CD4-positive, CD25-positive, alpha-beta regulatory T cell (primary cell): Measurements from ENCODE around the gene OLFML2A. TPM values are rescaled to one million over a fixed set of nuclear protein-coding genes. Genes with fewer than 3 reads are reported as not detected.
"Not testable (repeated sequence)": the region's sequence is repeated elsewhere in the genome, so short reads cannot be mapped to it uniquely, and the experiment has no call there.

Experiments used
- ATAC-seq, 2 donors: fragments of 150-1000 bp; cut with Tn5 transposase; one replicate each; pipeline ENCODE4 v1.10.0; 2021; ENCODE audit warnings: low read depth in 2 of 2, moderate number of reproducible peaks in 2 of 2, moderate library complexity in 1 of 2
- DNase-seq, 3 donors: peaks; one replicate each; pipeline versions ENCODE4 v3.0.0 to v3.0.0-alpha.2; 2012 to 2022; ENCODE audit warnings: mixed read lengths in 1 of 3
- H3K27ac ChIP-seq: one replicate; pipeline ENCODE4 v1.7.0; 2013; ENCODE audit warnings: mild to moderate bottlenecking, low read length; ENCODE audit not compliant: insufficient read depth, poor library complexity, severe bottlenecking
- H3K27me3 ChIP-seq: one replicate; pipeline ENCODE4 v1.7.0; 2013; ENCODE audit warnings: low read length; ENCODE audit not compliant: control insufficient read depth, insufficient read depth
- H3K36me3 ChIP-seq: one replicate; pipeline ENCODE4 v1.7.0; 2013; ENCODE audit warnings: mild to moderate bottlenecking, low read length, moderate library complexity; ENCODE audit not compliant: control insufficient read depth, insufficient read depth
- H3K4me1 ChIP-seq: 2 replicates; pipeline ENCODE4 v1.7.0; 2013; ENCODE audit warnings: mild to moderate bottlenecking, low read length; ENCODE audit not compliant: insufficient read depth, control insufficient read depth, poor library complexity, severe bottlenecking
- H3K4me3 ChIP-seq: one replicate; pipeline ENCODE4 v1.7.0; 2013; ENCODE audit warnings: low read depth, mild to moderate bottlenecking, low read length, moderate library complexity
- H3K9me3 ChIP-seq, 2 experiments: 1 replicate in 1 of 2; 2 replicates in 1 of 2; pipeline ENCODE4 v1.7.0; 2013; ENCODE audit warnings: low read length in 2 of 2, mild to moderate bottlenecking in 1 of 2, moderate library complexity in 1 of 2; ENCODE audit not compliant: control insufficient read depth in 2 of 2
- H3K27ac Mint-ChIP-seq, 3 donors: one replicate each; pipeline ENCODE4 v1.8.0; 2020 to 2022; ENCODE audit warnings: mild to moderate bottlenecking in 3 of 3, mixed read lengths in 3 of 3, moderate library complexity in 2 of 3
- H3K27me3 Mint-ChIP-seq: one replicate; pipeline ENCODE4 v1.8.0; 2022; ENCODE audit warnings: mild to moderate bottlenecking, mixed read lengths
- H3K36me3 Mint-ChIP-seq: one replicate; pipeline ENCODE4 v1.8.0; 2020; ENCODE audit warnings: mixed read lengths
- H3K4me1 Mint-ChIP-seq, 4 donors: one replicate each; pipeline ENCODE4 v1.8.0; 2020 to 2022; ENCODE audit warnings: mixed read lengths in 4 of 4, mild to moderate bottlenecking in 1 of 4
- H3K4me3 Mint-ChIP-seq, 4 donors: one replicate each; pipeline ENCODE4 v1.8.0; 2020 to 2022; ENCODE audit warnings: mild to moderate bottlenecking in 4 of 4, mixed read lengths in 4 of 4, moderate library complexity in 3 of 4
- H3K9me3 Mint-ChIP-seq, 7 donors: one replicate each; pipeline ENCODE4 v1.8.0; 2020 to 2022; ENCODE audit warnings: mixed read lengths in 7 of 7, mild to moderate bottlenecking in 3 of 7, moderate library complexity in 2 of 7
- polyA plus RNA-seq, 4 donors: library from polyadenylated mRNA; unstranded; fragments of 300-500 nt; fragmentation: Illumina TruSeq; gene quantifications; one replicate each; pipeline ENCODE4 v1.2.3, GENCODE V29; 2021
- total RNA-seq: library from RNA; stranded (reverse); gene quantifications from one replicate; pipeline ENCODE4 v1.2.3, GENCODE V29; 2022

OLFML2A gene
- total and polyA plus RNA-seq, 5 donors from 2014 or later: not detected

GRCh38 chr9:124771867-124772679, 4.9 kb upstream of the OLFML2A start:
- Histone ChIP-seq H3K4me3 (peak overlapping the region; percentile 81), H3K27me3 (peaks cover 34% of the 10 kb centered on the region), H3K9me3 (no peaks in the 10 kb centered on the region), H3K36me3 (no peaks in the 10 kb centered on the region), H3K4me1 (peaks cover 39% of the 10 kb centered on the region), H3K27ac (no peak overlapping the region)
- H3K4me1 Mint-ChIP-seq: peaks cover 5 to 56% (median 36%) of the 10 kb centered on the region in 4 donors
- H3K9me3 Mint-ChIP-seq: no peaks in the 10 kb centered on the region
- DNase-seq (peak in 2 of 3 donors; percentile 17 to 34), ATAC-seq (no peak)
- peaks cover 67% of the 10 kb centered on the region for H3K27me3 Mint-ChIP-seq
- H3K36me3 Mint-ChIP-seq: no peaks in the 10 kb centered on the region
- H3K4me3 Mint-ChIP-seq: peak overlapping the region; percentile 88 to 96 (median 95)
- H3K27ac Mint-ChIP-seq: peak overlapping the region in 2 of 3 donors; percentile 74 to 86

- H3K4me1 Mint-ChIP-seq: peaks cover 5 to 61% (median 37%) of the 10 kb centered on the region in 4 donors
- H3K4me1 ChIP-seq: peaks cover 39% of the 10 kb centered on the region
- not testable (repeated sequence) for H3K36me3 Mint-ChIP-seq
These were observed 4.1 kb upstream of the OLFML2A start for GRCh38 chr9:124772877-124773276.

GRCh38 chr9:124773473-124774128, 3.3 kb upstream of the OLFML2A start:
- Mint-ChIP-seq H3K36me3 (no peaks in the 10 kb centered on the region), H3K9me3 (no peaks in the 10 kb centered on the region), H3K27me3 (peaks cover 56% of the 10 kb centered on the region), H3K27ac (no peak overlapping the region), H3K4me3 (peak overlapping the region; percentile 47 to 96 (median 72)), H3K4me1 (peaks cover 5 to 61% (median 38%) of the 10 kb centered on the region in 4 donors)
- peaks cover 20% of the 10 kb centered on the region for H3K27me3 ChIP-seq
- H3K36me3 ChIP-seq: no peaks in the 10 kb centered on the region
- H3K4me3 ChIP-seq: no peak overlapping the region
- no peak overlapping the region for H3K27ac ChIP-seq
- H3K9me3 ChIP-seq: no peaks in the 10 kb centered on the region
- peaks cover 39% of the 10 kb centered on the region for H3K4me1 ChIP-seq
- ATAC-seq (no peak), DNase-seq (peak in 1 of 3 donors; percentile 70)

More at GRCh38 chr9:124772877-124773276, 4.1 kb upstream of the OLFML2A start:
- DNase-seq, ATAC-seq, H3K27ac Mint-ChIP-seq, H3K27ac ChIP-seq, H3K9me3 Mint-ChIP-seq, H3K36me3 ChIP-seq, H3K9me3 ChIP-seq, H3K4me3 ChIP-seq: not testable (repeated sequence)
- Mint-ChIP-seq H3K4me3 (peak overlapping the region; percentile 88 to 96 (median 95)), H3K27me3 (peaks cover 59% of the 10 kb centered on the region)
- peaks cover 27% of the 10 kb centered on the region for H3K27me3 ChIP-seq

- Mint-ChIP-seq H3K4me1 (peaks cover 5 to 60% (median 34%) of the 10 kb centered on the region in 4 donors), H3K27ac (peak overlapping the region in 1 of 3 donors; percentile 75), H3K4me3 (peak overlapping the region; percentile 58 to 96 (median 69)), H3K27me3 (peaks cover 56% of the 10 kb centered on the region), H3K36me3 (no peaks in the 10 kb centered on the region), H3K9me3 (no peaks in the 10 kb centered on the region)
- Histone ChIP-seq H3K4me3 (no peak overlapping the region), H3K4me1 (peaks cover 37% of the 10 kb centered on the region), H3K36me3 (no peaks in the 10 kb centered on the region), H3K27ac (no peak overlapping the region), H3K27me3 (peaks cover 13% of the 10 kb centered on the region), H3K9me3 (no peaks in the 10 kb centered on the region)
- peak in 1 of 2 donors; percentile 23 for ATAC-seq
- peak; percentile 67 to 86 (median 76) for DNase-seq
These were observed 2.6 kb upstream of the OLFML2A start for GRCh38 chr9:124774129-124774978.

- Mint-ChIP-seq H3K4me1 (peaks cover under 1 to 45% (median 24%) of the 10 kb centered on the region in 4 donors), H3K27me3 (peaks cover 40% of the 10 kb centered on the region), H3K4me3 (peak overlapping the region in 2 of 4 donors; percentile 56 to 74), H3K36me3 (no peaks in the 10 kb centered on the region), H3K27ac (no peak overlapping the region), H3K9me3 (no peaks in the 10 kb centered on the region)
- DNase-seq: no peak
- Histone ChIP-seq H3K9me3 (no peaks in the 10 kb centered on the region), H3K27me3 (peaks cover 10% of the 10 kb centered on the region), H3K27ac (no peak overlapping the region), H3K36me3 (no peaks in the 10 kb centered on the region), H3K4me3 (no peak overlapping the region), H3K4me1 (peaks cover 15% of the 10 kb centered on the region)
- ATAC-seq: no peak
These were observed 347 bp upstream of the OLFML2A start for GRCh38 chr9:124776618-124776953.

- peaks cover 10% of the 10 kb centered on the region for H3K27me3 ChIP-seq
- no peaks in the 10 kb centered on the region for H3K36me3 Mint-ChIP-seq
- no peaks in the 10 kb centered on the region for H3K9me3 Mint-ChIP-seq
- no peak overlapping the region for H3K27ac Mint-ChIP-seq
- H3K36me3 ChIP-seq: no peaks in the 10 kb centered on the region
- peaks cover 0 to 28% (median 17%) of the 10 kb centered on the region in 4 donors for H3K4me1 Mint-ChIP-seq
- peaks cover 7% of the 10 kb centered on the region for H3K4me1 ChIP-seq
- no peak overlapping the region for H3K27ac ChIP-seq
- DNase-seq (no peak), ATAC-seq (no peak)
- H3K4me3 ChIP-seq: no peak overlapping the region
- no peaks in the 10 kb centered on the region for H3K9me3 ChIP-seq
- H3K27me3 Mint-ChIP-seq: peaks cover 39% of the 10 kb centered on the region
- no peak overlapping the region for H3K4me3 Mint-ChIP-seq
These were observed 1.8 kb downstream of the OLFML2A start for GRCh38 chr9:124778575-124779367.
